ENCODE measurements around the gene CCL28.
"Not testable (repeated sequence)": the region's sequence is repeated elsewhere in the genome, so short reads cannot be mapped to it uniquely, and the experiment has no call there.

Gene CCL28, protein sequence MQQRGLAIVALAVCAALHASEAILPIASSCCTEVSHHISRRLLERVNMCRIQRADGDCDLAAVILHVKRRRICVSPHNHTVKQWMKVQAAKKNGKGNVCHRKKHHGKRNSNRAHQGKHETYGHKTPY

DNA sequence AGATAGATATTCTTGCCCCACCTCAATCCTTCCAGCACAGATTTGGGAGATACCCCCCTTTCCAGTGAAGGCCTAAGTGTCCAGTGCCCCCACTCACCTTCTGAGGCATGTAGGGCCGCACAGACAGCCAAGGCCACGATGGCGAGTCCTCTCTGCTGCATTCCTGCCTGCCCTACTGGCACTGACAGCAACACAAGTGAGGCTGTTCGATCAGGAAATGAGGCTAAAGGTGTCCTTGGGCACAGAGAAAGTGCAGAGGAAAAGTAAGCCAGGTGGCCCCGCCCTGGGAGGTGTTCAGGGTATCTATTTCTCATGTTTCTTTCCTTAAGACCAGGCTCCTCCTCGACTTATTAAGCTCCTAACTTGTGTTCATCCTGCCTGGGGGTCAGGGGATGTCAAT lies at the start of gene CCL28:
TSS of gene CCL28 (minus strand) at position 236 of the 400 bp plus-strand sequence. CDS start at position 161, 75 bp downstream.
- DNase-seq, result no peak

DNA sequence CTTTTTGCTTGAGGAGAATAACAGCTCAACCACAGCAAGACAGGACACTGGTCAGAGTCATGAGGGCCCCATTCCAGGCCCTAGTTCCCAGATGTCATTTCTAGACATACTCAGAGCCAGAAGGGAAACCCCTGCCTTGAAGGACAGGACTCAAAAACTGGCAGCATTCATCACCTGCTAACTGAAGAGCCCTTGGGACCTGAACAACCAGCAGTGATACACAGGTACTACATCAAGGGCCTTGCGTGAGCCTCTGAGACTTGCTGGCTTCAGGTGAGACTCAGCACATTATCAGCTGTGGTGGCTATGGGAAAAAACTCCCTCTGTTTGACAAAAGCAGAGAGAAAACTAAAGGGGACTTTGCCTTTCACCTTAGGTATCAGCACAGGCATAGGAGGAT lies 48.9 kb upstream of the CCL28 start:
- DNase-seq, result no peak

DNA sequence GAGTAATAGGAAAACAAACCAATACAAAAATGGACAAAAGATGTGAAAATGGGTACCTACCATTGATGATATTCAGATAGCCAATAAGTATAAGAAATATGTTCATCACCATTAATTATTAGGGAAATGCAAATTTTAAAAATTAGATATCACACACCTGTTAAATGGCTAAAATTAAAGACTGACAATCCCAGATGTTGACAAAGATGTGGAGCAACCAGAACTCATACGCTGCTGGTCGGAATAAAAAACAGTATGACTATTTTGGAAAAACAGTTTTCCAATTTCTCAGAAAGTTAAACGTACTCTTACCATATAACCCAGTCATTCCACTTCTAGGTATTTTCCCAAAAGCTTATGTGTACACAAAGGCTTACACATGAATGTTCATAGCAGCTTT lies 44.4 kb upstream of the CCL28 start:
- DNase-seq, result no peak

DNA sequence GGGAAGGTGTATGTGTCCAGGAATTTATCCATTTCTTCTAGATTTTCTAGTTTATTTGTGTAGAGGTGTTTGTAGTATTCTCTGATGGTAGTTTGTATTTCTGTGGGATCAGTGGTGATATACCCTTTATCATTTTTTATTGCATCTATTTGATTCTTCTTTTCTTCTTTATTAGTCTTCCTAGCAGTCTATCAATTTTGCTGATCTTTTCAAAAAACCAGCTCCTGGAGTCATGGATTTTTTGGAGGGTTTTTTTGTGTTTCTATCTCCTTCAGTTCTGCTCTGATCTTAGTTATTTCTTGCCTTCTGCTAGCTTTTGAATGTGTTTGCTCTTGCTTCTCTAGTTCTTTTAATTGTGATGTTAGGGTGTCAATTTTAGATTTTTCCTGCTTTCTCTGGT lies 29.4 kb upstream of the CCL28 start:
- not testable (repeated sequence) for DNase-seq

DNA sequence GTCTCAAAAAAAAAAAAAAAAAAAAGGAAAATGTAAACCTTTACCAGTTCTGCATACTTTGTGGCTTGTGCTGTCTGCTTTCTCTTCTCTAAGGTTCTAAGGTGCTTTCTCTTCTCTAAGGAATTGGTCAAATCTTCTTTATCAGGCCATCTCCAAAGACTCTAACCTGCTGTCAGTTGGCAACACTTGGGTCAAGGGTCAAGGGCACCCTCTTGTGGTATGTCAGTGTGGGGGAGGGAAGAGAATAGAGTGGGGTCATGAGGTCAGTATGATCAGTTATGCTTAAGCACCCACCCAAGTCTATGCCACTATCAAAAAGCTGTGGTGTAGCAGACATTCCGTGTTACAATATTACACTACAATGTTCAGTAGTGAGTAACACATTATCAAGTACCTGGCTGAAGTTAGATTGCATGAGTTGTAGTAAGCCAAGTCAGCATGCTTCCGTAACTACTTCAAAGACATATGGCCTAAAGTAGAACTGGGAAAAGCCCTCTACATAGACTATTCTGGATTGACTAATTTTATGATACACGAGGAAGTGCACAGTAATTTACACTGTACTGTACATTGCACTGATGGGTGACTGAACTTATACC lies 25.0 kb upstream of the CCL28 start:
- no peak for DNase-seq

DNA sequence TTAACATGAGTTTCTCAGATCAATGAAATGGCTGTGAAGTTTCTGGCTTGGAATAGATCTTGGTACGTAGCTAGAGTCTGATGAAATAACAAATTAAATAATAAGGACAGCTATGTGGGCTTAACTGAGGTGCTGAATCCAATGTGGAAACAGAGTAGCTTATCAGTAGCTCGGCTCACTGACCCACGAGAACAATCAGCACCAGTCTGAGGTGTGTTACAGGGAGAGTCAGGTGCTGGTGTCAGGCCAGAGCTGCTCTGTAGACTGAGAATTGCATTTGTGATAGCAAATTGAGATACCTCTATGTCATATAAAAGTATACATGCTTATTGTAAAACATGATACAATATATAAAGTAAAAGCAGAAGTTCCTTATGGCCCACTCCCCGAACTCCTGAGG lies 21.2 kb upstream of the CCL28 start:
- DNase-seq, result no peak

DNA sequence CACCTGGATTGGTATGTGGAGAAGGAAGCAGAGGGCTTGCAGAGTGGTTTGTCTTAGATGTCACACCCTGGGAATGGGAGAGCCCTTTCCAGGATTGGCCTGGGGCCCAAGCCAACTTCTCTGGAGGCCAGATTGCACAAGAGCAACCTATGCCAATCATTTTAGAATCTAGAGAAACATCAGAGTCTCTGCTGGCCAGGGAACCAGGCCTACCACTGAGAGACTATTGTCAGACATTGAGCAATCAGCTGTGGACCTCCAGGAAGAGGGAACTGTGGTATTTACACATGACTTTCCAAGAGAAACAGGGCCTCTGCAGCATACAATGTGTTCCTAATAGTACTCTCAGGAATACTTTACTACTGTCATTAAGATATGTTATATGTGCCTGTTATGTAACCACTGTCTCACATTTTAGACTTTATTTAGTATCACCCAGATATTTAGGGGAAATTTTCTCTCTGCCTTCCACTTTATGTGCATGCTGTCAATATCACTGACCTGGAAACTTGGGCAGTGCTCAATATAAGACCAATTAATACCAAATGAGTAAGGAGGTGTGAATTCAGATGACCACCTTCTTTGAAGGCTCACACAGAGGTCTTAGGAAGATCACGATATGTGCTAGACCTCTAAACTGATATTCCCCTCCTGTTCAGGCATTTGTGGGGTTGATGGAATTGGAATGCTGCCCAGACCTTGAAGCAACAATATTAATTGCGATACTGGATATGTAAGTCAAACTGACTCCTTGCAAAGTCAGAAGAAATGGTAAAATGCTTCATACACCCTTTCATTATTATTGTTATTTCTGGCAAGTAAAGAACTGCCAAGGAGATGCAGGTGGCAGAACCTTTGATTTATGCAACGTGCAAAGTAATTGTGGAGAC lies 20.5 kb upstream of the CCL28 start:
- no peak for DNase-seq

DNA sequence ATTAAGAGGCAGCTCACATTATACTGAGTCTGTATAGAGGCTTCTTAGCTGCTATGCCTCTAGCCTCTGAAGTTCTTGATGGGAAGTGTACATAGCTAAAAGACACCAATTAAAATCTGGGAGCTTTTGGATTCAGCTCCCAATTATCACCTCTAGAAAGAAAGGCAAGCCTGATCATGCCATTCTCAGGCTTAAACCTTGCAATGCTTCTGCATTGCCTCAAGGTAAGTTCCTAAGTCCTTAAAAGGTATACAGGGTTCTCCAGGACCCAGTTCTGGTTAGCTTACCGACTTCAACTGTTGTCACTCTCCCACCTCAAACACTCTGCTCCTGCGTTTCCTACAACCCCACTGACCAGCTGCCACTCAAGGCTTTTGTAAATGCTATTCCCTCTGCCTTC lies 17.5 kb upstream of the CCL28 start:
- no peak for DNase-seq

DNA sequence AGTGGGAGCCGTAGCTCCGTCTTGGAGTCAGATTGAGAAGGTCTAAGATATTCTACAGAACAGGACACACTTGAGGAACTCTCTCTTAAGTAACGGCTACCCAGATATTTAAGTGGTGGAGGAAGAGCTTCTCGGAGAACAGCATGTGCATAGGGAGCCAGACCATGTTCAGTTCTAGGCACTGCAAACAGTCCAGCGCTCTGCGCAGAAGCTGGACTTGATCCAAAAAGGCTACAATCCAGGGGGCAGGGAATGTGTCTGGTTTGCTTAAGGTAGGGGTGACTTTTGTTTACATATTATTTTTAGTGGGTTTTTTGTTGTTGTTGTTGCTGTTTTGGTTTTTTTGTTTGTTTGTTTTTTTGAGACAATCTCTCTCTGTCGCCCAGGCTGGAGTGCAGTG lies 16.8 kb upstream of the CCL28 start:
- no peak for DNase-seq

DNA sequence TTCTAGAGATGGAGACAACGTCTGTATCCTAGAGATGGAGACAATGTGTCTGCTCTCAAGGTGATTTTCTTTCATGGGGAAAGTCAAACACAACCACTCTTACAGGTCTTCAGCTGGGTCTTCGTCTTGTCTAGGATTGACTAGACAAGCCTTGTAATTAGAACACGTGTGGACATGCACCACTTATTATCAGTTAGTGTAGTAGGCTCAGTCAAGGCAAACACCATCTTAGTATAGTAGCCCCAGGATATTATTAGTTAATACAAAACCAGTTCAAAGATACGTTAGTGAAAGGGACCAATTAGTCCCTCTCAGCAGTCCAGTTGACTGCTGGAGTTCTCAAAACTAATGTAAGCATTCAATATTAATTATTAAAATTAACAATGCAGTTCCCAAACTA lies 15.1 kb upstream of the CCL28 start:
- DNase-seq, result no peak

DNA sequence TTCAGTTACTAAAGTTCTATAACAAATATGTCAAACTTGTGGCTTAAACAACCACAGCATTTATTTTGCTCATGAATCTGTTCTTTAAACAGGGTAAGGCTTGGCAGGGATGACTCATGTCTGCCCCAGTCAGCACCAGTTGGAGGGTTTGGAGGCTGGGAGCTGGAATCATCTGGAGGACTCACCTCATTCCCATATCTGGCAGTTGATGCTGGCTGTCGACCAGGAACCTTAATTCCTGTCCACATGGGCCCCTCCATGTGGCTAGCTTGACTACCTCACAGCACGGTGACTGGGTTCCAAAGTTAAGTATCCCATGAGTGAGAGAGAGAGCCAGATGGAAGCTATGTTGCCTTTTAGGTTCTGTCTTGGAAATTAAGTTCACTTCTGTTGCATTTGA lies 13.8 kb upstream of the CCL28 start:
- DNase-seq, result no peak

DNA sequence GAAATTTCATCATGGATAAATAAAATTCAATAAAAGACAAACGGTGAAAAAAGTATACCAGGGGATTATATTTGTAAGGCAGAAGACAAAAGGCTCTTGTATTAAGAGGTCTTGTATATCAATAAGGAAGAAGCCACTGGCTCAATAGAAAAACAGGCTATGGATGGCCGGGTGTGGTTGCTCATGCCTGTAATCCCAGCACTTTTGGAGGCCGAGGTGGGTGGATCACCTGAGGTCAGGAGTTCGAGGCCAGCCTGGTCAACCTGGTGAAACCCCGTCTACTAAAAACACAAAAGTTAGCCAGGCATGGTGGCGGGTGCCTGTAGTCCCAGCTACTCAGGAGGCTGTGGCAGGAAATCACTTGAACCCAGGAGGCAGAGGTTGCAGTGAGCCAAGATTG lies 10.9 kb upstream of the CCL28 start:
- not testable (repeated sequence) for DNase-seq

DNA sequence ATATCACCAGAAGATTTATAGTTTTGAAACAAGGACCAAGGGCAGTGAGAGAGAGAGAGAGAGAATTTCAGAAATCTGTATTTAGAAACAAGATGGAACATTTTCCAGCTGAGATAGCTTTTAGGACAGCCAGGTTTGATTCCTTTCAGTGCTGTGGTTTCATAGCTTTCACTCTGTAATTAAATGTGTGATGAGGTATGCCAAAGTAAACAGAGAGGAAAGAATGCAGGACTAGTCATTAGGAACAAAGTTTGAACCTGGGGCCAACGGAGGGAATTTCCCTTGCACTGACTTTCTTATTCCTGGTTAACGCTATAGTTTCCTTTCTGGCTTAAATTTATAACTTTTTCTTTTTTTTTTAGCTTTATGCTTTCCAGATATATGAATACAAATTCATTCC lies 10.0 kb upstream of the CCL28 start:
- DNase-seq, result no peak

DNA sequence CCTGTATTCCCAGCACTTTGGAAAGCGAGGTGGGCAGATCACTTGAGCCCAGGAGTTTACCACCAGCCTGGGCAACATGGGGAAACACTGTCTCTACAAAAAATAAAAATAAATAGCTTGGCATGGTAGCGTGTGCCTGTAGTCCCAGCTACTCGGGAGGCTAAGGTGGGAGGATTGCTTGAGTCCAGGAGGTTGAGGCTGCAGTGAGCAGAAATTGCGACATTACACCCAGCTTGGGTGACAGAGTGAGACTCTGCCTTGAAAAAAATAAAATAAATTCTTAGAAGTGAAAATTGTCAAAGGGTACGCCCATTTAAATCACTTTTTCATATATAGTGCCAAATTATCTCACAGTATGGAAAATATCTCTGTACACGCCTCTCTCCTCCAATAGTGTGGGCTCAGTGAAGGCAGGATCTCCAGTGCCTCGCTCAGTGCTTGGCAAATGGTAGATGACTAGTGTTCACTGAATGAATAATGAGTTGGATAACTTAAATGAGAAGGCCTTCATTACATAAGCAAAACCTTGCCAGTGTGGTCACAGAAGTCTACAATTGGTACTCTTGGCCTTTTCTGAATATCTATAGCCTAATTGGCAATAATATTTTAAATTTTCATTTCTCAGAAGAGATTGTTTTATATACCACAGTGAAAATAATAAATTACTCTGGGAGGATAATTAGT lies 9.4 kb upstream of the CCL28 start:
- DNase-seq, result no peak

DNA sequence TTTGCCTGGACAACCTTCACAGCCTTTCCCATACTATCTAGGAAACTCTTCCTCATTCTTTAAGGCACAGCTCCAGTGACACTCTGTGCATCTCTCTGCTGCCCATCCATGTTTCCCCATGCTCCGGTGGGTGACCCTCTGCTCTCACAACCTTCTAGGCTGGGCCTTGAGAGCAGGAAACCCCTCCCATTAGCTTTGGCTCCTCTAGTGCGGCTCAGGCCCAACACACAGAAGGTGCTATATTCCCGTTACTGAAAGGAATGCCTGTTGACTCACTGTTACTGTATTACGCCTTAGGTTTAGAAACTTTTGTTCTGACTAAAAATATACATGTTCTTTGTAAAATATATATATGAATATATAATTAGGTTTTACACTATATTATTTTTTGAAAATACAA lies 8.1 kb upstream of the CCL28 start:
- no peak for DNase-seq

DNA sequence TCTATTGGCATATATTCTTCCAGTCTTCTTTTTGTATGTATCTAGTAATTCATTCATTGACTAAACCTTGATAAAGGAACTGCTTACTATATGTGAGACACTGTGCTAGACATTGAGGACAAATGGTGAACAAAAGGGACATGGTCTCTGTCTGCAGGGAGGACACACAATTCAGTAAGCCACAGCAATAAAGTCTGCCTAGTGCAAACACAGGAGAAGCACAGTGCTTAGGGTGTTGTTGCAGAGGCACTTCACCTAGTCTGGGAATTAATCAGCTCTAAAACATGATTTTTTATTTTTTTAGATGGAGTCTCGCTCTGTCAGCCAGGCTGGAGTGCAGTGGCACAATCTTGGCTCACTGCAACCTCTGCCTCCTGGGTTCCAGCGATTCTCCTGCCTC lies 6.4 kb upstream of the CCL28 start:
- no peak for DNase-seq

DNA sequence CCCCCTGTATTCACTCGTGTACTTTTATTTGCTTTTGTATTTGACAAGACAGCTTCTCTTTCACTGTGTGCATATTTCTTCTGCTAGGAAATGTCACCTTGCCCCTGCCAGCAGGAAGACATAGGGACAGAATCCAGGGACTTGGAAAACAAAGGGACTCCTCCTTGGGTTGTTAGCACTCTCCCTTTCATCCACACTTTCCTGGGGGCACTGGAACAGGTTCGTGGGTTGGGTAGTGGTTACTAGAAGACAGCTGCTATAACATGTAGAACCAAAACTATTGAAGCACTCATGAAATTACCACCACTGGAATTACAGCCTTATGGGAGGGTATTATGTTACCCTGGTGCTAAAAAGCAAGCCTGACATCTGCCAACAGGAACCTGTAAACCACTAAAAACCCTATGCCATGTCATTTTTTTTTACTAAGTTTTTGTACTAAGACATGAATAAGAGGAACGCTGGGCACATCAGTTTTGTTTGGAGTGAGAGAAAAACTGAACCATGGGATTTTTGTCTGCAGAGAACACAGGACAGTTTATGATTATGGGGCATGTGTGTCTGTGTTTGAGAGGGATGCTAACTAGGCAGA lies 4.7 kb upstream of the CCL28 start:
- no peak for DNase-seq

DNA sequence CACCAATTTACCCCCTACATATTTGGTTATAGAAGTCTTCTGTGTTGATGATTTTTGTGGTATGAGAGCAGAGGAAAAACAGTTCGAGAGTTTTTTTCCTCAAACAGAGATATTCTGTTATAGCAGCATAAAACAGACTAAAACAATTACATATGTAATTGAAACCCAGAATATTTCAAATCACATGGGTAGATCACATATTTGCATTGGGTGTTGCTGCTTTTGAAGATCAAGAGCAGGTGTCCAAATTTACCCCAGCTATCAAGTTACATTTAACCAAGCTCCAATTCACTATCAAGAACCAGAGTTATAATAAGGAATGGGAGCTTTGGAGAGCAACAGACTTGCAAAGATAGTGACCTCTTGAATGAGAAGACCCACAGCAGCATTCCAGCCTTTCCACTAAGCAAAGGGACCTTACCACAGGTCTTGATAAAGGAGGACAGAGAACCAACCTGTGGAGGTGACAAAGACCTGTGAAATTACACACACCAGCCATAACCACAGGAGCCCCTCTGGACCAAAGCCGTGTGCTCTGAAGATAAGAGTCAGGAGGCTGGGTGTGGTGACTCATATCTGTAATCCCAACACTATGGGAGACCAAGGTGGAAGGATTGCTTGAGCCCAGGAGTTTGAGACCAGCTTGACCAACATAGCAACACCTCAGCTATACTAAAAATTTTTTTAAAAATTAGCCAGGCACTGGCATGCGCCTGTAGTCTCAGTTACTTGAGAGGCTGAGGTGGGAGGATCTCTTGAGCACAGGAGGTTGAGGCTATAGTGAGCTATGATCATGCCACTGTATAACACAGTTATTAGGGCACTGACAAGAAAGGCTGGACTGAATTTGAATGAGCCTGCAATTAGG lies 4.0 kb upstream of the CCL28 start:
- DNase-seq, result no peak

DNA sequence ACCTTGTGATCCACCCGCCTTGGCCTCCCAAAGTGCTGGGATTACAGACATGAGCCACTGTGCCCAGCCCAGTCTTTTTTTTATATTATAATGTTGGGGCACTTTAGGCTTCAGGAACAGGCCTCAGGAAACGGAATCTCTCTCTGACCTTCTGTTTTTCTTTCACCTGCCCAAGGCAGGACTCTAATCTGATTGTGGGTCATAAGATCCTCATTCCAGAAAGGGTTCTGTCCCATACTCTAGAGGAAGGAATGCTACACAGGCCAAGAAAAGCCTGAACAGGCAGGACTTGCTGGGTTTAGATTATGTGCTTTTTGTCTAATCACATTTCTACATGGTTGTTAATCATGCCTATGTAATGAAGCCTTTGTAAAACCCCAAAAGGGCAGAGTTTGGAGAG lies 1.8 kb upstream of the CCL28 start:
- DNase-seq, result no peak

DNA sequence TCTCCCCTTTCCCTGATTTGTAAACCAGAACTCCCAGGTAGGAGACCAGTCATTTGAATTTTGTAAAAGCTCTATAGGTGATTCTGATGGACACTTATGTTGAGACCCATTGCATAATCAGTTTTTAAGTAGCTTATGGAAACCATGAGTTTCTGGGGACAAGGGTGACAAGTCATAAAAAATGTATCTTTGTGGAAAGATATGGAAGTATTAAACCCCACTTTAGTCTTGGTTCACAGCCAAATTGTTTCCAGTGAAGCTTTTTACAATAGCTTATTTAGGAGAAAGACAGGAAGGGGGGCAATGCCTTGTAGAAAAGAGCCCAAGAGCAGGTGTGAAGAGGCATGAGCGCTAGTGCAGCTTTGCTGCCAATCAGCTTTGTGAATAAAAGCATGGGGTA lies 453 bp upstream of the CCL28 start:
- no peak for DNase-seq

DNA sequence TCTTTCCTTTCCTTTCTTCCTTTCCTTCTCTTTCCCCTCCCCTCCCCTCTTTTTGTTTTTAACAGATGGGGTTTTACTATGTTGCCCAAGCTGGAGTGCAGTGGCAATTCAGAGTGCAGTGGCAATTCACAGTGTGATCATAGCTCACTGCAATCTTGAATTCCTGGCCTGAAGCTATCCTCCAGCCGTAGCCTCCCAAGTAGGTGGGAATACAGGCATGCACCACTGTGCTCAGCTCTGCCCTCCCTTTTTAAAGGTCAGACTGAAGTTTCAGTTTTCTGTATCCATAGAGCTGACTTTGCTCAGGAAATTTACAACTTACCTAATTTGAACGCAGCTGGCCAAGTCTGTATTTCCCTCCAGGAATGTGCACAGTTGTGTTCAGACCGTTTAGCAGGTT lies 696 bp downstream of the CCL28 start:
- no peak for DNase-seq

DNA sequence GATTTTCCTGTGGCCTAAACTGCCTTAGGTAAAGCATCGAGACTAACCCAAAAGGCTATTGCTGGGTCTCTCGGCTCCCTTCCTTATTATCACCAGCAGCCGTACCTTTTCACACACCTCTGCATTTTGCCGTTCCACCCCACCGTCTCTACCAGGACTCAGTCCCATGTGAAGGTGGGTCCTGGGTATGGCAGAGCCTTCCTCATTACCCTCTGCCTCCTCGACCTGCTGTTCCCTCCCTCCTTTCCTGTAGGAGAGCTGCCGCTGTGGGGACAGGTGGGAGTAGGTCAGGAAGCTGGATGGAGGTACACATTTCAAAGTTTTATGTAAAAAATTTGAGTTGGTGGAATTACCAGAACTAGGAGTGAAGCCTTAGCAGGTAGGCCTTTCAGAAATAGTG lies 1.8 kb downstream of the CCL28 start:
- DNase-seq, result no peak
